Right lobe of liver (tissue), 4 donors: Measurements from ENCODE around the gene OR7G3.

Source experiments
- POLR2A ChIP-seq: fragments of 450-650 bp; IDR thresholded peaks from one replicate; pipeline ENCODE4 v1.6.1; 2017; ENCODE audit warnings: antibody characterized with exemption, mild to moderate bottlenecking
- TF ChIP-seq, protein P1 (sequence below), 4 donors: fragments of 200-600 bp in 3 of 4; fragments of 450-650 bp in 1 of 4; IDR thresholded peaks; one replicate each; pipeline versions ENCODE4 v1.5.1 to v1.8.0; 2016 to 2022; ENCODE audit warnings: antibody characterized with exemption in 4 of 4, mild to moderate bottlenecking in 2 of 4
- donor health status: DM: no; HTN: no; CAD: no.
- donor health status: DM: no; HTN: no; CAD: no.
- donor health status: DM: no; HTN: yes; CAD: no.

GRCh38 chr19:9148697-9149096 is 21.9 kb upstream of the OR7G3 start:
- TF ChIP-seq, protein P1, sequence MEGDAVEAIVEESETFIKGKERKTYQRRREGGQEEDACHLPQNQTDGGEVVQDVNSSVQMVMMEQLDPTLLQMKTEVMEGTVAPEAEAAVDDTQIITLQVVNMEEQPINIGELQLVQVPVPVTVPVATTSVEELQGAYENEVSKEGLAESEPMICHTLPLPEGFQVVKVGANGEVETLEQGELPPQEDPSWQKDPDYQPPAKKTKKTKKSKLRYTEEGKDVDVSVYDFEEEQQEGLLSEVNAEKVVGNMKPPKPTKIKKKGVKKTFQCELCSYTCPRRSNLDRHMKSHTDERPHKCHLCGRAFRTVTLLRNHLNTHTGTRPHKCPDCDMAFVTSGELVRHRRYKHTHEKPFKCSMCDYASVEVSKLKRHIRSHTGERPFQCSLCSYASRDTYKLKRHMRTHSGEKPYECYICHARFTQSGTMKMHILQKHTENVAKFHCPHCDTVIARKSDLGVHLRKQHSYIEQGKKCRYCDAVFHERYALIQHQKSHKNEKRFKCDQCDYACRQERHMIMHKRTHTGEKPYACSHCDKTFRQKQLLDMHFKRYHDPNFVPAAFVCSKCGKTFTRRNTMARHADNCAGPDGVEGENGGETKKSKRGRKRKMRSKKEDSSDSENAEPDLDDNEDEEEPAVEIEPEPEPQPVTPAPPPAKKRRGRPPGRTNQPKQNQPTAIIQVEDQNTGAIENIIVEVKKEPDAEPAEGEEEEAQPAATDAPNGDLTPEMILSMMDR (IDR thresholded peaks at IDR 0.05) = no peak
- TF ChIP-seq POLR2A = no peak
